Measurements from ENCODE around the gene CAB39. TPM values are rescaled to one million over a fixed set of nuclear protein-coding genes. Genes with fewer than 3 reads are reported as not detected.
A peak's percentile ranks its signal among the peaks of the same experiment; 100 is the strongest.

CAB39 gene
- total RNA-seq, 1 experiment from 2014 or later = 86.1 TPM

GRCh38 chr2:230779126-230779525 lies 66.5 kb downstream of the CAB39 start:
- Histone ChIP-seq H3K79me2 (ENCODE audit: low read depth) (peaks cover 89% of the 10 kb centered on the region), H3K4me3 (no peak overlapping the region), H3K4me2 (no peak overlapping the region), H3K9me2 (ENCODE audit: insufficient read depth) (no peaks in the 10 kb centered on the region), H3K36me3 (ENCODE audit: low read depth) (peaks cover 47% of the 10 kb centered on the region), H3F3A (ENCODE audit: insufficient read depth, low read depth) (peaks cover 80% of the 10 kb centered on the region), H4K20me1 (ENCODE audit: insufficient read depth) (no peaks in the 10 kb centered on the region), H3K27me3 (ENCODE audit: insufficient read depth, low read depth) (no peaks in the 10 kb centered on the region), H3K4me1 (replicated peaks; ENCODE audit: insufficient read depth) (peaks cover 84% of the 10 kb centered on the region), H3K27ac (peak overlapping the region; percentile 91), H3K9me3 (ENCODE audit: insufficient read depth, low read depth) (peaks cover 20% of the 10 kb centered on the region), H2AFZ (no peak overlapping the region)
- DNase-seq = no peak
- BruUV-seq (replicated peaks) = no TSS peak
- intact Hi-C loops (cut with micrococcal nuclease; ENCODE audit: unreplicated experiment) = loop anchor here (5.0 kb wide), 1 partner anchor 42 kb away; no protein-coding TSS in a partner anchor
- no peak for TF ChIP-seq EZH2 (IDR thresholded peaks at IDR 0.05; ENCODE audit: low read depth)
- TF ChIP-seq, protein P1, sequence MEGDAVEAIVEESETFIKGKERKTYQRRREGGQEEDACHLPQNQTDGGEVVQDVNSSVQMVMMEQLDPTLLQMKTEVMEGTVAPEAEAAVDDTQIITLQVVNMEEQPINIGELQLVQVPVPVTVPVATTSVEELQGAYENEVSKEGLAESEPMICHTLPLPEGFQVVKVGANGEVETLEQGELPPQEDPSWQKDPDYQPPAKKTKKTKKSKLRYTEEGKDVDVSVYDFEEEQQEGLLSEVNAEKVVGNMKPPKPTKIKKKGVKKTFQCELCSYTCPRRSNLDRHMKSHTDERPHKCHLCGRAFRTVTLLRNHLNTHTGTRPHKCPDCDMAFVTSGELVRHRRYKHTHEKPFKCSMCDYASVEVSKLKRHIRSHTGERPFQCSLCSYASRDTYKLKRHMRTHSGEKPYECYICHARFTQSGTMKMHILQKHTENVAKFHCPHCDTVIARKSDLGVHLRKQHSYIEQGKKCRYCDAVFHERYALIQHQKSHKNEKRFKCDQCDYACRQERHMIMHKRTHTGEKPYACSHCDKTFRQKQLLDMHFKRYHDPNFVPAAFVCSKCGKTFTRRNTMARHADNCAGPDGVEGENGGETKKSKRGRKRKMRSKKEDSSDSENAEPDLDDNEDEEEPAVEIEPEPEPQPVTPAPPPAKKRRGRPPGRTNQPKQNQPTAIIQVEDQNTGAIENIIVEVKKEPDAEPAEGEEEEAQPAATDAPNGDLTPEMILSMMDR (conservative IDR thresholded peaks at IDR 0.05) = no peak
- ChIA-PET POLR2A (ENCODE audit: unreplicated experiment) (interaction anchor here (0.6 kb wide), 1 partner anchor 14 kb away, joined by 3 read pairs; no protein-coding TSS in a partner anchor), CTCF (no interaction called here)

DNA sequence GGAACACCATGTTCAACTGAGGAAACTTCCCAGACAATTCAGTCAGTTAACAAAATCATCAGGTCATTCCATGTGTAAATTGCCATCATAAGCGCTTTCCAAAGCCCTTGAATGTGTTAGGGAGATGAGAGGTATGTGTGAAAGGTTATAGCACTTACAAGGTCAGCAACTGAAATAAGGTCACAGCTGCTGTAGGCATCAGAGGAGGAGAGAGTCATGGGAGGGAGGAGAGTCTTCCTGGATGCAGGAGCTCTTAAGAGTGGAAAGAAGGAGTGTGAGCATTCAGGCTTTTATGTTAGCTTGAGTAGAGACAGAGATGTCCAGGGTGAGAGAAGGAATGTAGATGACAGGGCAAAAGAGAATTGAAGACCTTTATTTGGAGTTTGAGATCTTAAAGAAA lies 67.0 kb downstream of the CAB39 start:
- H3K79me2 ChIP-seq (ENCODE audit: low read depth) = peaks cover 90% of the 10 kb centered on the region
- peaks cover 79% of the 10 kb centered on the region for H3K4me1 ChIP-seq (replicated peaks; ENCODE audit: insufficient read depth)
- peaks cover 51% of the 10 kb centered on the region for H3K36me3 ChIP-seq (ENCODE audit: low read depth)
- intact Hi-C loops (cut with micrococcal nuclease; ENCODE audit: unreplicated experiment) = loop anchor here (5.0 kb wide), 1 partner anchor 42 kb away; no protein-coding TSS in a partner anchor
- ChIA-PET POLR2A (ENCODE audit: unreplicated experiment) (no interaction called here), CTCF (interaction anchor here (1.2 kb wide), 1 partner anchor 19 kb away, joined by 3 read pairs; no protein-coding TSS in a partner anchor)
- peaks cover 80% of the 10 kb centered on the region for H3F3A ChIP-seq (ENCODE audit: insufficient read depth, low read depth)
- no peak for TF ChIP-seq EZH2 (IDR thresholded peaks at IDR 0.05; ENCODE audit: low read depth)
- TF ChIP-seq, protein P1 (conservative IDR thresholded peaks at IDR 0.05) = no peak
- no peaks in the 10 kb centered on the region for H3K27me3 ChIP-seq (ENCODE audit: insufficient read depth, low read depth)
- peak overlapping the region; percentile 91 for H3K27ac ChIP-seq
- BruUV-seq (replicated peaks) = no TSS peak
- H2AFZ ChIP-seq = no peak overlapping the region
- H3K9me2 ChIP-seq (ENCODE audit: insufficient read depth) = no peaks in the 10 kb centered on the region
- DNase-seq = no peak
- H3K9me3 ChIP-seq (ENCODE audit: insufficient read depth, low read depth) = peaks cover 25% of the 10 kb centered on the region
- no peak overlapping the region for H3K4me3 ChIP-seq
- no peaks in the 10 kb centered on the region for H4K20me1 ChIP-seq (ENCODE audit: insufficient read depth)
- no peak overlapping the region for H3K4me2 ChIP-seq

GRCh38 chr2:230781130-230781797 lies 68.6 kb downstream of the CAB39 start:
- Histone ChIP-seq H4K20me1 (ENCODE audit: insufficient read depth) (no peaks in the 10 kb centered on the region), H3K27me3 (ENCODE audit: insufficient read depth, low read depth) (no peaks in the 10 kb centered on the region), H3K9me2 (ENCODE audit: insufficient read depth) (no peaks in the 10 kb centered on the region), H2AFZ (no peak overlapping the region), H3K36me3 (ENCODE audit: low read depth) (peaks cover 40% of the 10 kb centered on the region), H3K4me1 (replicated peaks; ENCODE audit: insufficient read depth) (peaks cover 63% of the 10 kb centered on the region), H3K9me3 (ENCODE audit: insufficient read depth, low read depth) (peaks cover 18% of the 10 kb centered on the region), H3K79me2 (ENCODE audit: low read depth) (peaks cover 84% of the 10 kb centered on the region), H3K4me2 (peak overlapping the region; percentile 74), H3K27ac (peak overlapping the region; percentile 91), H3K4me3 (peak overlapping the region; percentile 32; the same call in 1 of the 2 replicates), H3F3A (ENCODE audit: insufficient read depth, low read depth) (peaks cover 71% of the 10 kb centered on the region)
- peak; percentile 80 to 98 for DNase-seq
- BruUV-seq (replicated peaks) = TSS peak; percentile 79
- no peak for TF ChIP-seq EZH2 (IDR thresholded peaks at IDR 0.05; ENCODE audit: low read depth)
- TF ChIP-seq, protein P1 (conservative IDR thresholded peaks at IDR 0.05) = no peak
- ChIA-PET CTCF (interaction anchor here (1.4 kb wide), 1 partner anchor 18 kb away, joined by 4 read pairs; no protein-coding TSS in a partner anchor), POLR2A (ENCODE audit: unreplicated experiment) (interaction anchor here (0.5 to 1.6 kb wide), 10 partner anchors 10 to 1097 kb away, joined by 3 to 13 read pairs (median 5); no protein-coding TSS in a partner anchor)
- intact Hi-C loops (cut with micrococcal nuclease; ENCODE audit: unreplicated experiment) = loop anchor here (1.0 kb wide), 3 partner anchors 13 to 87 kb away; no protein-coding TSS in a partner anchor

Measured in PC-9 (cell line).